ENCODE data around the gene DUT. TPM values are rescaled to one million over a fixed set of nuclear protein-coding genes. Genes with fewer than 3 reads are reported as not detected.
A peak's percentile ranks its signal among the peaks of the same experiment; 100 is the strongest.

The DUT gene
- total RNA-seq, 1 donor from 2014 or later = 244 TPM

GRCh38 chr15:48333540-48333939, 2.3 kb downstream of the DUT start:
- H3K4me3 Mint-ChIP-seq = peak overlapping the region; percentile 100
- peaks cover 46% of the 10 kb centered on the region for H3K4me1 Mint-ChIP-seq (ENCODE audit: low read depth)
- no peaks in the 10 kb centered on the region for H3K27me3 Mint-ChIP-seq (ENCODE audit: insufficient read depth)
- intact Hi-C loops (cut with micrococcal nuclease) = loop anchor here (2.0 to 10.0 kb wide), 5 partner anchors 19 to 824 kb away; partner anchors contain the start of genes COPS2, EID1, SECISBP2L and SHC4
- peaks cover 31% of the 10 kb centered on the region for H3K36me3 Mint-ChIP-seq (ENCODE audit: low read depth)
- H3K9me3 Mint-ChIP-seq = no peaks in the 10 kb centered on the region
- DNase-seq (ENCODE audit: low spot score) = no peak
- H3K27ac Mint-ChIP-seq = peak overlapping the region; percentile 67

- H3K9me3 Mint-ChIP-seq = no peaks in the 10 kb centered on the region
- no peaks in the 10 kb centered on the region for H3K27me3 Mint-ChIP-seq (ENCODE audit: insufficient read depth)
- peaks cover 50% of the 10 kb centered on the region for H3K4me1 Mint-ChIP-seq (ENCODE audit: low read depth)
- peaks cover 31% of the 10 kb centered on the region for H3K36me3 Mint-ChIP-seq (ENCODE audit: low read depth)
- intact Hi-C loops (cut with micrococcal nuclease) = loop anchor here (5.0 to 10.0 kb wide), 4 partner anchors 543 to 823 kb away; partner anchors contain the start of genes COPS2, EID1, SECISBP2L and SHC4
- H3K4me3 Mint-ChIP-seq = peak overlapping the region; percentile 100
- DNase-seq (ENCODE audit: low spot score) = no peak
- no peak overlapping the region for H3K27ac Mint-ChIP-seq
Measured at GRCh38 chr15:48334260-48334659, 3.0 kb downstream of the DUT start.

GRCh38 chr15:48336940-48337339, 5.7 kb downstream of the DUT start:
- intact Hi-C loops (cut with micrococcal nuclease) = loop anchor here (10.0 kb wide), 2 partner anchors 628 to 708 kb away; partner anchors contain the start of genes SECISBP2L and SHC4
- DNase-seq (ENCODE audit: low spot score) = no peak
- H3K27ac Mint-ChIP-seq = no peak overlapping the region

GRCh38 chr15:48337607-48338006, 6.4 kb downstream of the DUT start:
- Mint-ChIP-seq H3K4me3 (no peak overlapping the region), H3K4me1 (ENCODE audit: low read depth) (peaks cover 40% of the 10 kb centered on the region), H3K27ac (no peak overlapping the region), H3K27me3 (ENCODE audit: insufficient read depth) (no peaks in the 10 kb centered on the region), H3K36me3 (ENCODE audit: low read depth) (peaks cover 32% of the 10 kb centered on the region), H3K9me3 (no peaks in the 10 kb centered on the region)
- intact Hi-C loops (cut with micrococcal nuclease) = loop anchor here (10.0 kb wide), 2 partner anchors 627 to 707 kb away; partner anchors contain the start of genes SECISBP2L and SHC4
- no peak for DNase-seq (ENCODE audit: low spot score)

More at GRCh38 chr15:48336940-48337339, 5.7 kb downstream of the DUT start:
- H3K9me3 Mint-ChIP-seq = no peaks in the 10 kb centered on the region
- peak overlapping the region; percentile 7 for H3K4me3 Mint-ChIP-seq
- H3K36me3 Mint-ChIP-seq (ENCODE audit: low read depth) = peaks cover 31% of the 10 kb centered on the region
- peaks cover 43% of the 10 kb centered on the region for H3K4me1 Mint-ChIP-seq (ENCODE audit: low read depth)
- no peaks in the 10 kb centered on the region for H3K27me3 Mint-ChIP-seq (ENCODE audit: insufficient read depth)

- Mint-ChIP-seq H3K9me3 (no peaks in the 10 kb centered on the region), H3K27ac (no peak overlapping the region), H3K27me3 (ENCODE audit: insufficient read depth) (no peaks in the 10 kb centered on the region), H3K4me3 (no peak overlapping the region), H3K4me1 (ENCODE audit: low read depth) (peaks cover 16% of the 10 kb centered on the region), H3K36me3 (ENCODE audit: low read depth) (peaks cover 20% of the 10 kb centered on the region)
- DNase-seq (ENCODE audit: low spot score) = no peak
- intact Hi-C loops (cut with micrococcal nuclease) = no loop called here
Measured at GRCh38 chr15:48340111-48340510, 8.9 kb downstream of the DUT start.

- peaks cover 14% of the 10 kb centered on the region for H3K36me3 Mint-ChIP-seq (ENCODE audit: low read depth)
- no peaks in the 10 kb centered on the region for H3K27me3 Mint-ChIP-seq (ENCODE audit: insufficient read depth)
- DNase-seq (ENCODE audit: low spot score) = no peak
- H3K4me3 Mint-ChIP-seq = no peak overlapping the region
- intact Hi-C loops (cut with micrococcal nuclease) = no loop called here
- peaks cover under 1% of the 10 kb centered on the region for H3K4me1 Mint-ChIP-seq (ENCODE audit: low read depth)
- no peaks in the 10 kb centered on the region for H3K9me3 Mint-ChIP-seq
- no peak overlapping the region for H3K27ac Mint-ChIP-seq
Measured at GRCh38 chr15:48343865-48344264, 12.6 kb downstream of the DUT start.

- Mint-ChIP-seq H3K27me3 (ENCODE audit: insufficient read depth) (no peaks in the 10 kb centered on the region), H3K27ac (no peak overlapping the region), H3K36me3 (ENCODE audit: low read depth) (peaks cover 14% of the 10 kb centered on the region), H3K9me3 (no peaks in the 10 kb centered on the region), H3K4me3 (no peak overlapping the region), H3K4me1 (ENCODE audit: low read depth) (no peaks in the 10 kb centered on the region)
- intact Hi-C loops (cut with micrococcal nuclease) = no loop called here
- DNase-seq (ENCODE audit: low spot score) = no peak
Measured at GRCh38 chr15:48345516-48345915, 14.3 kb downstream of the DUT start.

GRCh38 chr15:48352474-48353072, 21.3 kb downstream of the DUT start:
- Mint-ChIP-seq H3K36me3 (ENCODE audit: low read depth) (no peaks in the 10 kb centered on the region), H3K9me3 (no peaks in the 10 kb centered on the region), H3K4me1 (ENCODE audit: low read depth) (peaks cover 11% of the 10 kb centered on the region), H3K4me3 (no peak overlapping the region), H3K27me3 (ENCODE audit: insufficient read depth) (peaks cover 8% of the 10 kb centered on the region), H3K27ac (no peak overlapping the region)
- DNase-seq (ENCODE audit: low spot score) = peak; percentile 32
- intact Hi-C loops (cut with micrococcal nuclease) = loop anchor here (2.0 kb wide), 1 partner anchor 20 kb away; no protein-coding TSS in a partner anchor

GRCh38 chr15:48354694-48355303, 23.6 kb downstream of the DUT start:
- Mint-ChIP-seq H3K36me3 (ENCODE audit: low read depth) (no peaks in the 10 kb centered on the region), H3K27me3 (ENCODE audit: insufficient read depth) (peaks cover 8% of the 10 kb centered on the region), H3K27ac (no peak overlapping the region), H3K4me1 (ENCODE audit: low read depth) (peaks cover 20% of the 10 kb centered on the region), H3K4me3 (no peak overlapping the region), H3K9me3 (no peaks in the 10 kb centered on the region)
- no peak for DNase-seq (ENCODE audit: low spot score)
- intact Hi-C loops (cut with micrococcal nuclease) = loop anchor here (5.0 kb wide), 2 partner anchors 453 to 508 kb away; no protein-coding TSS in a partner anchor

- DNase-seq (ENCODE audit: low spot score) = no peak
- no peak overlapping the region for H3K27ac Mint-ChIP-seq
- H3K4me3 Mint-ChIP-seq = no peak overlapping the region
- peaks cover 8% of the 10 kb centered on the region for H3K27me3 Mint-ChIP-seq (ENCODE audit: insufficient read depth)
- intact Hi-C loops (cut with micrococcal nuclease) = loop anchor here (5.0 kb wide), 2 partner anchors 452 to 507 kb away; no protein-coding TSS in a partner anchor
- no peaks in the 10 kb centered on the region for H3K36me3 Mint-ChIP-seq (ENCODE audit: low read depth)
- H3K9me3 Mint-ChIP-seq = no peaks in the 10 kb centered on the region
- H3K4me1 Mint-ChIP-seq (ENCODE audit: low read depth) = peaks cover 20% of the 10 kb centered on the region
Measured at GRCh38 chr15:48355377-48355776, 24.1 kb downstream of the DUT start.

- Mint-ChIP-seq H3K27ac (no peak overlapping the region), H3K36me3 (ENCODE audit: low read depth) (no peaks in the 10 kb centered on the region), H3K9me3 (no peaks in the 10 kb centered on the region), H3K27me3 (ENCODE audit: insufficient read depth) (peaks cover 6% of the 10 kb centered on the region), H3K4me3 (no peak overlapping the region), H3K4me1 (ENCODE audit: low read depth) (peaks cover 16% of the 10 kb centered on the region)
- no peak for DNase-seq (ENCODE audit: low spot score)
- intact Hi-C loops (cut with micrococcal nuclease) = loop anchor here (5.0 kb wide), 2 partner anchors 449 to 504 kb away; no protein-coding TSS in a partner anchor
Measured at GRCh38 chr15:48358229-48359152, 27.3 kb downstream of the DUT start.

GRCh38 chr15:48360841-48361240, 29.6 kb downstream of the DUT start:
- intact Hi-C loops (cut with micrococcal nuclease) = no loop called here
- no peaks in the 10 kb centered on the region for H3K36me3 Mint-ChIP-seq (ENCODE audit: low read depth)
- H3K27me3 Mint-ChIP-seq (ENCODE audit: insufficient read depth) = peaks cover 6% of the 10 kb centered on the region
- H3K4me1 Mint-ChIP-seq (ENCODE audit: low read depth) = peaks cover 9% of the 10 kb centered on the region
- no peaks in the 10 kb centered on the region for H3K9me3 Mint-ChIP-seq
- no peak for DNase-seq (ENCODE audit: low spot score)
- no peak overlapping the region for H3K4me3 Mint-ChIP-seq
- no peak overlapping the region for H3K27ac Mint-ChIP-seq
